ENCODE data around the gene ABCC9.

ABCC9 gene

DNA sequence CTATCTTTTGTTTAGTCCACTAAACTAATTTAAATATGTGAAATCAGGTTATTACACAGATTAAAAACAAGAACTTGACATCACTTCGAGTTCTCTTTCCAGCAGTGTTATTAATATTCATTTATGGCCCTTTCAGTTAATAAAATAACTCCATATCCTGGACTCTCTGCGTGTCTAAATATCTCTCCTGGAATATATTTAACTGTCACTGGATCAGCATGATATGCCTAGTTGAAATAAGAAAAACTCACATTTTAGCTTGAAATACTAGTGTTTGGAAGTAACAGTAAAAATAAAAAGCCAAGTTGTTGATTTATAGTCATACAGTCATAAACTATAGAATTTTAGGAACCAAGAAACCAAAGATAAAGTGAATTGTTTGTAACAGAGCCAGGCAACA is 45.6 kb downstream of the ABCC9 start:
- TF ChIP-seq CEBPB (IDR thresholded peaks at IDR 0.05) (no peak), YY1 (IDR thresholded peaks at IDR 0.05; ENCODE audit: low read depth) (no peak), TAF1 (IDR thresholded peaks at IDR 0.05; ENCODE audit: low read depth) (no peak), TEAD4 (IDR thresholded peaks at IDR 0.05) (no peak), FOXM1 (IDR thresholded peaks at IDR 0.05; ENCODE audit: borderline replicate concordance, low read depth) (no peak), NFIC (IDR thresholded peaks at IDR 0.05) (no peak), EP300 (IDR thresholded peaks at IDR 0.05; ENCODE audit: borderline replicate concordance) (no peak), CREB1 (IDR thresholded peaks at IDR 0.05; ENCODE audit: low read depth) (no peak), TCF12 (IDR thresholded peaks at IDR 0.05; ENCODE audit: low read depth) (no peak), RAD21 (IDR thresholded peaks at IDR 0.05; ENCODE audit: low read depth) (no peak), EGR1 (IDR thresholded peaks at IDR 0.05) (no peak), ZBTB7A (IDR thresholded peaks at IDR 0.05; ENCODE audit: low read depth) (no peak)
- TF ChIP-seq, protein P1, sequence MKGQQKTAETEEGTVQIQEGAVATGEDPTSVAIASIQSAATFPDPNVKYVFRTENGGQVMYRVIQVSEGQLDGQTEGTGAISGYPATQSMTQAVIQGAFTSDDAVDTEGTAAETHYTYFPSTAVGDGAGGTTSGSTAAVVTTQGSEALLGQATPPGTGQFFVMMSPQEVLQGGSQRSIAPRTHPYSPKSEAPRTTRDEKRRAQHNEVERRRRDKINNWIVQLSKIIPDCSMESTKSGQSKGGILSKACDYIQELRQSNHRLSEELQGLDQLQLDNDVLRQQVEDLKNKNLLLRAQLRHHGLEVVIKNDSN (IDR thresholded peaks at IDR 0.05) = no peak
- TF ChIP-seq, protein P2, sequence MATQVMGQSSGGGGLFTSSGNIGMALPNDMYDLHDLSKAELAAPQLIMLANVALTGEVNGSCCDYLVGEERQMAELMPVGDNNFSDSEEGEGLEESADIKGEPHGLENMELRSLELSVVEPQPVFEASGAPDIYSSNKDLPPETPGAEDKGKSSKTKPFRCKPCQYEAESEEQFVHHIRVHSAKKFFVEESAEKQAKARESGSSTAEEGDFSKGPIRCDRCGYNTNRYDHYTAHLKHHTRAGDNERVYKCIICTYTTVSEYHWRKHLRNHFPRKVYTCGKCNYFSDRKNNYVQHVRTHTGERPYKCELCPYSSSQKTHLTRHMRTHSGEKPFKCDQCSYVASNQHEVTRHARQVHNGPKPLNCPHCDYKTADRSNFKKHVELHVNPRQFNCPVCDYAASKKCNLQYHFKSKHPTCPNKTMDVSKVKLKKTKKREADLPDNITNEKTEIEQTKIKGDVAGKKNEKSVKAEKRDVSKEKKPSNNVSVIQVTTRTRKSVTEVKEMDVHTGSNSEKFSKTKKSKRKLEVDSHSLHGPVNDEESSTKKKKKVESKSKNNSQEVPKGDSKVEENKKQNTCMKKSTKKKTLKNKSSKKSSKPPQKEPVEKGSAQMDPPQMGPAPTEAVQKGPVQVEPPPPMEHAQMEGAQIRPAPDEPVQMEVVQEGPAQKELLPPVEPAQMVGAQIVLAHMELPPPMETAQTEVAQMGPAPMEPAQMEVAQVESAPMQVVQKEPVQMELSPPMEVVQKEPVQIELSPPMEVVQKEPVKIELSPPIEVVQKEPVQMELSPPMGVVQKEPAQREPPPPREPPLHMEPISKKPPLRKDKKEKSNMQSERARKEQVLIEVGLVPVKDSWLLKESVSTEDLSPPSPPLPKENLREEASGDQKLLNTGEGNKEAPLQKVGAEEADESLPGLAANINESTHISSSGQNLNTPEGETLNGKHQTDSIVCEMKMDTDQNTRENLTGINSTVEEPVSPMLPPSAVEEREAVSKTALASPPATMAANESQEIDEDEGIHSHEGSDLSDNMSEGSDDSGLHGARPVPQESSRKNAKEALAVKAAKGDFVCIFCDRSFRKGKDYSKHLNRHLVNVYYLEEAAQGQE (IDR thresholded peaks at IDR 0.05; ENCODE audit: low read depth) = no peak
- TF ChIP-seq, protein P3, sequence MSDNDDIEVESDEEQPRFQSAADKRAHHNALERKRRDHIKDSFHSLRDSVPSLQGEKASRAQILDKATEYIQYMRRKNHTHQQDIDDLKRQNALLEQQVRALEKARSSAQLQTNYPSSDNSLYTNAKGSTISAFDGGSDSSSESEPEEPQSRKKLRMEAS (IDR thresholded peaks at IDR 0.05) = no peak

DNA sequence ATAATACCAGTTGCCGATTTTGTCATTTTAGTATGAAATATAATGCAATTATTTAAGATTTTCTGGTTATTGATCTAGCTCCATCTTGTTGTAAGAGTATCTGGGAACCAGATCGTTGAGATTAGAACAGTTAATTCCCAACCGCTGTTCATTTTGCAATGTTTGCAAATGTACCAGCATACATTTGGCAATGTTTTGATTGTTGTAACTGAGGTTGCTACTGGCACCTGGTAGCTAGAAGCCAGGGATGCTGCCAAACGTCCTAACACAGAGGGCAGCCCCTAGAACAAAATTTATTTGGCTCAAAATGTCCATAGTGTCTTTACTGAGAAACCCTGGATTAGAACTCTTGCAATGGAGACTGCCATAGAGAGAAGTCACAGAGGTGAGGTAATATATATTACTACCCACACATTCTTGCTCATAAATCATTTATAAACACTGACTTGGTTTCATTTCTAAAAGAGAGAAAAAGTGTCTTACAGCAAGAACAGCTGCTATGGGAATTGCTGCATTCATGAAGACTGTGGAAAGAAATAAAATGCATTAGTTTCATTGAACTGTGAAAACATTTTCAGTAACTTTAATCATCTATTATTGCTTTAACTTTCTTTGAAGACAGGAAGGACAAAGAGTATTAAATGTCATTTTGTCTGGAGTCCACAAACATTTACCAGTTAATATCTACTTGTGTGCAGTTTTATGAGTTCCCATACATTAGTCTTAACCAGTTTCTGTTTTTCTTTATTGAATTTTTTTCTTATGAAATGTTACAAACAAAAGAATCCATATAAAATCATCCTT is 46.2 kb downstream of the ABCC9 start:
- no peak for TF ChIP-seq TAF1 (IDR thresholded peaks at IDR 0.05; ENCODE audit: low read depth)

DNA sequence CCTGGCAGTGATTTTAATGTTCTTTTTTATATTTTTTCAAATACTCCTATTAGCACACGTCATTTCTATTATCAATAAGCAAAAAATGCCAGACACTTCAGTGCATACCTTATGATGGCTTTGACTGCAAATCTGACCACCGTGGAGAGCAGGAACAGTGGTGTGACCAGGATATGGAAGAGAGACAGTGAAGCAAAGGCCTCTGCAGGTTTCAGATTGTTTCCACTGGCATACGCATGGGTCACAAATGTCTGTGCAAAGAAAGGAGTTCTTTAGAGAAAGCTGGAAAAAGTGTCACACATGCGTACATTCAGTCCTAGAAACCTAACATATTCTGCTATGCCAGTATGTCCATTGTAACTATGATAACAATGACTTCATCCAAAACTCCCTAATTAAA is 47.3 kb downstream of the ABCC9 start:
- TF ChIP-seq TAF1 (IDR thresholded peaks at IDR 0.05; ENCODE audit: low read depth) = no peak
- no peak for TF ChIP-seq FOXM1 (IDR thresholded peaks at IDR 0.05; ENCODE audit: borderline replicate concordance, low read depth)
- no peak for TF ChIP-seq CREB1 (IDR thresholded peaks at IDR 0.05; ENCODE audit: low read depth)
- no peak for TF ChIP-seq RAD21 (IDR thresholded peaks at IDR 0.05; ENCODE audit: low read depth)
- TF ChIP-seq, protein P3 (IDR thresholded peaks at IDR 0.05) = no peak
- TF ChIP-seq YY1 (IDR thresholded peaks at IDR 0.05; ENCODE audit: low read depth) = no peak
- TF ChIP-seq, protein P2 (IDR thresholded peaks at IDR 0.05; ENCODE audit: low read depth) = no peak
- TF ChIP-seq CEBPB (IDR thresholded peaks at IDR 0.05) = no peak
- TF ChIP-seq NFIC (IDR thresholded peaks at IDR 0.05) = no peak
- no peak for TF ChIP-seq TEAD4 (IDR thresholded peaks at IDR 0.05)
- no peak for TF ChIP-seq TCF12 (IDR thresholded peaks at IDR 0.05; ENCODE audit: low read depth)
- TF ChIP-seq ZBTB7A (IDR thresholded peaks at IDR 0.05; ENCODE audit: low read depth) = no peak
- TF ChIP-seq EGR1 (IDR thresholded peaks at IDR 0.05) = no peak
- TF ChIP-seq, protein P1 (IDR thresholded peaks at IDR 0.05) = no peak
- TF ChIP-seq EP300 (IDR thresholded peaks at IDR 0.05; ENCODE audit: borderline replicate concordance) = no peak

DNA sequence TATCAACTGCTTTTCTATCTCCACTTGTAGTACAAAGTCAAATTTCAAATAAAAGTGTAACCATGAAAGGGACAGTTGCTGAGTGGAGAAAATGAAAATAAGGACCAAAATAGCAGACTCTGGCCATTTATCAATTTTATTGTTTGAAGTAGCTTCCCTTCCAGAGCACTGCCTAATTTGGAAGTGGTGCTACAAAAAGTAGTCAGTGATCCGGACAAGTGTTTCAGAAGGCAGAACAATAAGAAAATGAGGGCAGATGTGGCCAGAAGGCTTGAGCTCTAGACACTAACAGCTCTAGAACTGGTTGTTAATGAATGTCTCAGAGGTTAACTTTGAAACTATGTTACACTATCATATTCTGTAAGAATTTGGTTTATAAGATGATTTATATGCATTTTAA is 48.9 kb downstream of the ABCC9 start:
- TF ChIP-seq TEAD4 (IDR thresholded peaks at IDR 0.05) = no peak
- TF ChIP-seq, protein P2 (IDR thresholded peaks at IDR 0.05; ENCODE audit: low read depth) = no peak
- TF ChIP-seq, protein P1 (IDR thresholded peaks at IDR 0.05) = no peak
- no peak for TF ChIP-seq EP300 (IDR thresholded peaks at IDR 0.05; ENCODE audit: borderline replicate concordance)
- no peak for TF ChIP-seq TCF12 (IDR thresholded peaks at IDR 0.05; ENCODE audit: low read depth)
- no peak for TF ChIP-seq NFIC (IDR thresholded peaks at IDR 0.05)
- no peak for TF ChIP-seq EGR1 (IDR thresholded peaks at IDR 0.05)
- no peak for TF ChIP-seq TAF1 (IDR thresholded peaks at IDR 0.05; ENCODE audit: low read depth)
- no peak for TF ChIP-seq CREB1 (IDR thresholded peaks at IDR 0.05; ENCODE audit: low read depth)

Measured in Ishikawa (cell line).